Measurements from ENCODE around the gene SLC35F5.

SLC35F5 gene

DNA sequence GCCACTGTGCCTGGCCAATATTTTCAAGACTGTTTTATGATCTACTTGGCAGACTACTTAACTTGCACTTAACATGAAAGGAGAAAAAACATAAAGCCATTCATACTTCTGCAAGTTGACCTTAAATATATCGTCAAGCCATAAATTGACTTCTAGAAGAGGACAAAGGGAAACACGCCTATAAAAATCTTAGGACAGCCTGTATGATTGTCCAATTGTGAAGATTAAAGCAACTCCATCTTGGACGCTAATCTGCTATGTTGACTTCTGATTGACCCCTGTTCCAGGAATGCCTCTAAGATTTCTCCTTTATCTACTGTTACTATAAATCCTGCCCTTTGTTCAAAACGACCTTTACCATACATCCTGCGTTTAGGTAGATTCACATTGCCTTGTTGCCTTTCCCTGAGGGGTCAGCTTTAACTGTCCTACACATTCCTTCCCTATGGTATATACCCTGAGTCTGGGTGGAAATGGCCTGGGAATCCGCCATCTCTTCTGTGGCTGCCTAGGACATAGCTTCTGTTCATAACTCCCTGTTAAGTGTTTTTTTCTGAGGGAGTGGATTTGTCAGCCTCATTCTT, 40.2 kb upstream of the SLC35F5 start:
- TF ChIP-seq TCF12 (IDR thresholded peaks at IDR 0.05; ENCODE audit: low read depth) = no peak
- no peak for TF ChIP-seq TEAD4 (IDR thresholded peaks at IDR 0.05)
- no peak for TF ChIP-seq RAD21 (IDR thresholded peaks at IDR 0.05; ENCODE audit: low read depth)
- TF ChIP-seq CEBPB (IDR thresholded peaks at IDR 0.05) = no peak
- no peak for TF ChIP-seq TAF1 (IDR thresholded peaks at IDR 0.05; ENCODE audit: low read depth)
- no peak for TF ChIP-seq FOXM1 (IDR thresholded peaks at IDR 0.05; ENCODE audit: borderline replicate concordance, low read depth)
- TF ChIP-seq CREB1 (IDR thresholded peaks at IDR 0.05; ENCODE audit: low read depth) = no peak
- TF ChIP-seq, protein P1, sequence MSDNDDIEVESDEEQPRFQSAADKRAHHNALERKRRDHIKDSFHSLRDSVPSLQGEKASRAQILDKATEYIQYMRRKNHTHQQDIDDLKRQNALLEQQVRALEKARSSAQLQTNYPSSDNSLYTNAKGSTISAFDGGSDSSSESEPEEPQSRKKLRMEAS (IDR thresholded peaks at IDR 0.05) = no peak
- TF ChIP-seq, protein P2, sequence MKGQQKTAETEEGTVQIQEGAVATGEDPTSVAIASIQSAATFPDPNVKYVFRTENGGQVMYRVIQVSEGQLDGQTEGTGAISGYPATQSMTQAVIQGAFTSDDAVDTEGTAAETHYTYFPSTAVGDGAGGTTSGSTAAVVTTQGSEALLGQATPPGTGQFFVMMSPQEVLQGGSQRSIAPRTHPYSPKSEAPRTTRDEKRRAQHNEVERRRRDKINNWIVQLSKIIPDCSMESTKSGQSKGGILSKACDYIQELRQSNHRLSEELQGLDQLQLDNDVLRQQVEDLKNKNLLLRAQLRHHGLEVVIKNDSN (IDR thresholded peaks at IDR 0.05) = no peak
- no peak for TF ChIP-seq EP300 (IDR thresholded peaks at IDR 0.05; ENCODE audit: borderline replicate concordance)
- no peak for TF ChIP-seq NFIC (IDR thresholded peaks at IDR 0.05)
- TF ChIP-seq, protein P3, sequence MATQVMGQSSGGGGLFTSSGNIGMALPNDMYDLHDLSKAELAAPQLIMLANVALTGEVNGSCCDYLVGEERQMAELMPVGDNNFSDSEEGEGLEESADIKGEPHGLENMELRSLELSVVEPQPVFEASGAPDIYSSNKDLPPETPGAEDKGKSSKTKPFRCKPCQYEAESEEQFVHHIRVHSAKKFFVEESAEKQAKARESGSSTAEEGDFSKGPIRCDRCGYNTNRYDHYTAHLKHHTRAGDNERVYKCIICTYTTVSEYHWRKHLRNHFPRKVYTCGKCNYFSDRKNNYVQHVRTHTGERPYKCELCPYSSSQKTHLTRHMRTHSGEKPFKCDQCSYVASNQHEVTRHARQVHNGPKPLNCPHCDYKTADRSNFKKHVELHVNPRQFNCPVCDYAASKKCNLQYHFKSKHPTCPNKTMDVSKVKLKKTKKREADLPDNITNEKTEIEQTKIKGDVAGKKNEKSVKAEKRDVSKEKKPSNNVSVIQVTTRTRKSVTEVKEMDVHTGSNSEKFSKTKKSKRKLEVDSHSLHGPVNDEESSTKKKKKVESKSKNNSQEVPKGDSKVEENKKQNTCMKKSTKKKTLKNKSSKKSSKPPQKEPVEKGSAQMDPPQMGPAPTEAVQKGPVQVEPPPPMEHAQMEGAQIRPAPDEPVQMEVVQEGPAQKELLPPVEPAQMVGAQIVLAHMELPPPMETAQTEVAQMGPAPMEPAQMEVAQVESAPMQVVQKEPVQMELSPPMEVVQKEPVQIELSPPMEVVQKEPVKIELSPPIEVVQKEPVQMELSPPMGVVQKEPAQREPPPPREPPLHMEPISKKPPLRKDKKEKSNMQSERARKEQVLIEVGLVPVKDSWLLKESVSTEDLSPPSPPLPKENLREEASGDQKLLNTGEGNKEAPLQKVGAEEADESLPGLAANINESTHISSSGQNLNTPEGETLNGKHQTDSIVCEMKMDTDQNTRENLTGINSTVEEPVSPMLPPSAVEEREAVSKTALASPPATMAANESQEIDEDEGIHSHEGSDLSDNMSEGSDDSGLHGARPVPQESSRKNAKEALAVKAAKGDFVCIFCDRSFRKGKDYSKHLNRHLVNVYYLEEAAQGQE (IDR thresholded peaks at IDR 0.05; ENCODE audit: low read depth) = no peak
- no peak for TF ChIP-seq ZBTB7A (IDR thresholded peaks at IDR 0.05; ENCODE audit: low read depth)
- no peak for TF ChIP-seq EGR1 (IDR thresholded peaks at IDR 0.05)
- TF ChIP-seq YY1 (IDR thresholded peaks at IDR 0.05; ENCODE audit: low read depth) = no peak

DNA sequence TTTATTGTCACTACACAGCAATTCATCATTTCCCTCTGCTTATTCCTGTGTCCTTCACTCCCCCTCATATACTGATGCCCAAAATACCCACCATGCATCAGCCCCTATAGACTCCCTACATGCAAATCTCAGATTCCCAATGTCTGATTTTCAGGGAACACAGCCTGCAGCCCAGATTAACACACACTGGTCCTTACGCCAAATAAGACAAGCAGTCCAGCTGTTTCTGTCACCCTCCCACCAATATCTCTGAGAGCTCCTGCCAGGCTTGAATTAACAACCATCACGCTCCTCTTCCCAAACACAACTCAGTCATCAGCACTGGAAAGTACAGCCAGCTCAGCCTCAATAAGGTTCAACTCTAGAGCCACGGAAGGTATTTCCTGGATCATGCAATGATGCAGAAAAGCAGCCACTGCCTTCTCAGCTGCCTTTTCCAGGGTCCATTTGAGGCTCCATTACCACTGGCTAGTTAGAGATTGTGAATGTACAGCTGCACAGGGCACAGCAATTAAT, 39.0 kb upstream of the SLC35F5 start:
- TF ChIP-seq ZBTB7A (IDR thresholded peaks at IDR 0.05; ENCODE audit: low read depth) (no peak), YY1 (IDR thresholded peaks at IDR 0.05; ENCODE audit: low read depth) (no peak), EGR1 (IDR thresholded peaks at IDR 0.05) (no peak), TCF12 (IDR thresholded peaks at IDR 0.05; ENCODE audit: low read depth) (no peak), TAF1 (IDR thresholded peaks at IDR 0.05; ENCODE audit: low read depth) (no peak), CEBPB (IDR thresholded peaks at IDR 0.05) (no peak), FOXM1 (IDR thresholded peaks at IDR 0.05; ENCODE audit: borderline replicate concordance, low read depth) (no peak), NFIC (IDR thresholded peaks at IDR 0.05) (no peak), RAD21 (IDR thresholded peaks at IDR 0.05; ENCODE audit: low read depth) (no peak), TEAD4 (IDR thresholded peaks at IDR 0.05) (no peak), CREB1 (IDR thresholded peaks at IDR 0.05; ENCODE audit: low read depth) (no peak), EP300 (IDR thresholded peaks at IDR 0.05; ENCODE audit: borderline replicate concordance) (no peak)
- TF ChIP-seq, protein P1 (IDR thresholded peaks at IDR 0.05) = no peak
- TF ChIP-seq, protein P2 (IDR thresholded peaks at IDR 0.05) = no peak
- TF ChIP-seq, protein P3 (IDR thresholded peaks at IDR 0.05; ENCODE audit: low read depth) = no peak

DNA sequence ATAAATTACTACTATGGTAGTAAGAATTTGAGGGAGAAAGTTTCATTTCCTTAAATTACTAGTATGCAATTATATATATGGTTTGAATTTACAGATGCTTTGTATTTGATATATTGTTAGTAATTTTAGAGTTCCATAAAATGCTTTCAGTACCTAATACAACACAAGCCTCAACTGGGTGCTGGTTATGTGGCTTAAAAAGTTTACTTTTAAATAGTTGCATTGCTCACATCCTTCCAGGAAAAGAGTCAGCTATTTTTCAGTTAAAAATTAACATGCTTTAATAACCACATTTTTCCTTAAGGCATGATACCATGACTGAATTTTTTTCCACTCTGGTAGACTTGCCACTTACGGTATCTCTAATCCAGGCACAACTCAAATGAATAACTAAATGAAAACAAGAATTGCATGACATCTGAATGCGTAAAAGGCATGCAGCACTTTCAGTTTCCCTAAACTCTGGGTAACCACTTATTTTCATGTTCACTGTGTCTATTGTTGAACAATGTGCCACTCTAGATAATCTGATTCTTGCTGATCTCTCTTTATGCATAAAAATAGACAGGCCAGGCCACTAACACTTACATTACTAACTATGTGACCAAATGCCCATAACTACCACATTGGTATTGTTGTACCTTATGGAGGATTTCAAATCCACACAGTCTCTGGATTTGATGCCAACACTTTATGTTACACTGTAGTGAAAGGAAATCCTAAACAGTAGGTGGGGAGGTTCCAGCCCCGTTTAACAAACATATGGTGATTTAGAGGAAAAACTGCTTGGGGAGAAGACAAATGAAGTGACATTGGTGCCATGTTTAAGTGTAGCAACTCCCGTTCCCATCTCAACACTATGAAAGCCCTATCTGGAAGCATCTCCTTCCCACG, 35.5 kb upstream of the SLC35F5 start:
- TF ChIP-seq ZBTB7A (IDR thresholded peaks at IDR 0.05; ENCODE audit: low read depth) = no peak
- no peak for TF ChIP-seq FOXM1 (IDR thresholded peaks at IDR 0.05; ENCODE audit: borderline replicate concordance, low read depth)
- TF ChIP-seq CEBPB (IDR thresholded peaks at IDR 0.05) = no peak
- TF ChIP-seq RAD21 (IDR thresholded peaks at IDR 0.05; ENCODE audit: low read depth) = no peak
- TF ChIP-seq TAF1 (IDR thresholded peaks at IDR 0.05; ENCODE audit: low read depth) = no peak
- no peak for TF ChIP-seq TEAD4 (IDR thresholded peaks at IDR 0.05)
- no peak for TF ChIP-seq CREB1 (IDR thresholded peaks at IDR 0.05; ENCODE audit: low read depth)
- TF ChIP-seq NFIC (IDR thresholded peaks at IDR 0.05) = no peak
- no peak for TF ChIP-seq TCF12 (IDR thresholded peaks at IDR 0.05; ENCODE audit: low read depth)
- TF ChIP-seq, protein P2 (IDR thresholded peaks at IDR 0.05) = no peak
- TF ChIP-seq EGR1 (IDR thresholded peaks at IDR 0.05) = no peak
- TF ChIP-seq, protein P1 (IDR thresholded peaks at IDR 0.05) = no peak
- TF ChIP-seq, protein P3 (IDR thresholded peaks at IDR 0.05; ENCODE audit: low read depth) = no peak
- no peak for TF ChIP-seq YY1 (IDR thresholded peaks at IDR 0.05; ENCODE audit: low read depth)
- TF ChIP-seq EP300 (IDR thresholded peaks at IDR 0.05; ENCODE audit: borderline replicate concordance) = no peak

Data from Ishikawa (cell line).